ENCODE results near the gene CEPT1. TPM values are rescaled to one million over a fixed set of nuclear protein-coding genes. Genes with fewer than 3 reads are reported as not detected.
"Not testable (repeated sequence)": the region's sequence is repeated elsewhere in the genome, so short reads cannot be mapped to it uniquely, and the experiment has no call there.

The CEPT1 gene
- total RNA-seq, result 87.7 TPM
- 20.4 TPM for polyA plus RNA-seq

DNA sequence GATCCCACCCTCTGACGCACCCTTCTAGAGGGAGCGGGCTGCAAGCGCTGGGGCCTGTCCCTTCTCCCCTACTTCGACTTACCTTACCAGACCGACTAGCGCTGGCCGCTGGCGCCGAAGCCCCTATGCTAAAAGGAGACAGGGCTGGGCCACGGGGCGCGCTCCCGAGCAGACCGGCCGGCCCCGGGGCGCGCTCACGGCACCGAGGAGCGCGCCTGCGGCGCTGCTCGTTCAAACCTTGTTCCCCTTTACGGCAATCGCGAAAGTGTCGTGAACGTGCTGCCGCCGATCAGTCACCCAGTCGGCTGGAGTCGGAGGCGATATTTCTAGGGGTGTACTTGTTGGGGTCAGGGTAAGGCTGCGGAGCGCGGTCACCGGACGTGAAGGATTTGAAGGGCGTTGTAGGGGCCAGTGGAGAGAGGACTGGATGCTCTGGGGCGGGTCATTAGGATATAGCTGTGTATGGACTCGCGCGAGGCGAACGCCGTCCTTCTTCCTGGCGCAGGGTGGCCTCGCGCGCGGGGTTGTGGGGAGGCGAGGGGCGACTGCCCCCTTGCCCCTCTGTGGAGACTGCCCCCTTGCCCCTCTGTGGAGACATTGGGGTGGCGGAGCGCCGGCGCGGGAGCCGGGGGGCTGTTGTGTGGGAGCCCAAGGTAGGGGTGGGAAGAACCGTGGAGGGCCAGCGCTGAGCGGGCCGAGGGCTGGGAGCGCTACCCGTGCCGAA, at the start of gene CEPT1, which contains the start of gene DRAM2:
Gene CEPT1, plus strand, starts transcription at position 268 of the 724 bp plus-strand sequence. CDS start 7,492 bp downstream, outside the sequence.
Gene DRAM2, minus strand, starts transcription at position 138 of the 724 bp plus-strand sequence. CDS start 8,539 bp downstream, outside the sequence.
- no peaks in the 10 kb centered on the region for H3K36me3 ChIP-seq (ENCODE audit: insufficient read depth)
- H3K27ac ChIP-seq (ENCODE audit: low read depth), result peak within 1 kb of the TSS; percentile 93
- under 1% methylated on average over 68 of the region's 68 CpGs for WGBS
- peak; percentile 86 for DNase-seq (ENCODE audit: extremely low spot score)
- H3K4me3 ChIP-seq (ENCODE audit: low read depth, low read length), result peak within 1 kb of the TSS; percentile 91
- no peaks in the 10 kb centered on the region for H3K4me1 ChIP-seq (ENCODE audit: insufficient read depth)

DNA sequence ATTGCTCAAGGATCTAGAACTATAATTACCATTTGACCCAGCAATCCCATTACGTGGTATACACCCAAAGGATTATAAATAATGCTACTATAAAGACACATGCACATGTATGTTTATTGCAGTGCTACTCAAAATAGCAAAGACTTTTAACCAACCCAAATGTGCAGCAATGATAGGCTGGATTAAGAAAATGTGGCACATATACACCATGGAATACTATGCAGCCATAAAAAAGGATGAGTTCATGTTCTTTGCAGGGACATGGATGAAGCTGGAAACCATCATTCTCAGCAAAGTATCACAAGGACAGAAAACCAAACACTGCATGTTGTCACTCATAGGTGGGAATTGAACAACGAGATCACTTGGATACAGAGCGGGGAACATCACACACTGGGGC, 44.6 kb upstream of the CEPT1 start:
- 89% methylated on average over 3 of the region's 3 CpGs for WGBS
- not testable (repeated sequence) for H3K27ac ChIP-seq (ENCODE audit: low read depth); DNase-seq (ENCODE audit: extremely low spot score); H3K4me3 ChIP-seq (ENCODE audit: low read depth, low read length); H3K36me3 ChIP-seq (ENCODE audit: insufficient read depth); H3K4me1 ChIP-seq (ENCODE audit: insufficient read depth)

DNA sequence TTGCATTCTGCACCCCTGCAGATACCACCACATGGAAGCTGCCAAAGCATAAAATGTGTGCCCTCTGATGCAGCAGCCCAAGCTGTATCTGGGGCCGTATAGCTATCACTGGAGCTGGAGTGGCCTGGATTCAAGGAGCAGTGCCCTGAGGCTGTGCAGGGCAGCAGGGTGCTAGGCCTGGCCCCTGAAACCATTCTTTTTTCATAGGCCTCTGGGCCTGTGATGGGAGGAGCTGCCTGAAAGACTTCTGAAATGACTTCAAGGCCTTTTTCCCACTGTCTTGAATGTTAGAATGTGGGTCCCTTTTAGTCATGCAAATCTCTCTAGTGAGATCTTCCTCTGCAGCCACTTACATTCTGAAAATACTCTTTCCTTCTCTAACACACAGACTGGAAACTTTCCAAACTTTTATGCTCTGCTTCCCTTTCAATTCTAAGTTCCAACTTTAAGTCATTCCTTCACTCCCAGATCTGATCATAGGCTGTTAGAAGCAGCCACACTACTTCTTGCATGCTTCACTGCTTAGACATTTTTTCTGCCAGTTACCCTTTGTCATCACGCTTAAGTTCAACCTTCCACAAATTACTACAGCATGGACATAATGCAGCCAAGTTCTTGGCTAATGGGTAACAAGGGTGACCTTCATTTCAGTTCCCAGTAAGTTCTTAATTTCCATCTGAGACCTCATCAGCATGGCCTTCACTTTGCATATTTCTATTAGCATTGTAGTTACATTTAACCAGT, 42.5 kb upstream of the CEPT1 start:
- 85% methylated on average over 2 of the region's 2 CpGs for WGBS
- no peak overlapping the region for H3K4me3 ChIP-seq (ENCODE audit: low read depth, low read length)
- H3K4me1 ChIP-seq (ENCODE audit: insufficient read depth), result no peaks in the 10 kb centered on the region
- no peaks in the 10 kb centered on the region for H3K36me3 ChIP-seq (ENCODE audit: insufficient read depth)
- DNase-seq (ENCODE audit: extremely low spot score), result no peak
- H3K27ac ChIP-seq (ENCODE audit: low read depth), result no peak overlapping the region

DNA sequence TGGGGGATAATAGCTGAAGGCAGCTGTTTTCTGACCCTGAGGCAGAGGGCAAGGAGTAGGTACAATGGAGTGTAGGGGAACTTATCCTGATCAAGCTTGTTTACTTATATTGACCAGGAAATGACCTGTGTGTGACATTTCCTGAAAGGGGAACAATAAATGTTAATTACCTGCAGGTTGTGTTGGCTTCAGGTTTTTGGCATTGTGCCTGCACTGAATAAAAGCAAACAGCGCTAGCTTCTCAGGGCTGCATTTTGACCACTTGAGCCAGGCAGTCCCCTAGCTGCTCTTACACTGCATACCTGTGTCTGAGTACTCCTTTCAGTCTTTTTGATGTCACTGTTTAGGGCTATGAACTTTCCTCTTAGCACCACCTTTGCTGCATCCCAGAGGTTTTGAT, 40.7 kb upstream of the CEPT1 start:
- DNase-seq (ENCODE audit: extremely low spot score), result no peak
- 88% methylated on average over 1 of the region's 1 CpG for WGBS
- Histone ChIP-seq H3K4me3 (ENCODE audit: low read depth, low read length) (no peak overlapping the region), H3K27ac (ENCODE audit: low read depth) (no peak overlapping the region), H3K36me3 (ENCODE audit: insufficient read depth) (no peaks in the 10 kb centered on the region), H3K4me1 (ENCODE audit: insufficient read depth) (no peaks in the 10 kb centered on the region)

DNA sequence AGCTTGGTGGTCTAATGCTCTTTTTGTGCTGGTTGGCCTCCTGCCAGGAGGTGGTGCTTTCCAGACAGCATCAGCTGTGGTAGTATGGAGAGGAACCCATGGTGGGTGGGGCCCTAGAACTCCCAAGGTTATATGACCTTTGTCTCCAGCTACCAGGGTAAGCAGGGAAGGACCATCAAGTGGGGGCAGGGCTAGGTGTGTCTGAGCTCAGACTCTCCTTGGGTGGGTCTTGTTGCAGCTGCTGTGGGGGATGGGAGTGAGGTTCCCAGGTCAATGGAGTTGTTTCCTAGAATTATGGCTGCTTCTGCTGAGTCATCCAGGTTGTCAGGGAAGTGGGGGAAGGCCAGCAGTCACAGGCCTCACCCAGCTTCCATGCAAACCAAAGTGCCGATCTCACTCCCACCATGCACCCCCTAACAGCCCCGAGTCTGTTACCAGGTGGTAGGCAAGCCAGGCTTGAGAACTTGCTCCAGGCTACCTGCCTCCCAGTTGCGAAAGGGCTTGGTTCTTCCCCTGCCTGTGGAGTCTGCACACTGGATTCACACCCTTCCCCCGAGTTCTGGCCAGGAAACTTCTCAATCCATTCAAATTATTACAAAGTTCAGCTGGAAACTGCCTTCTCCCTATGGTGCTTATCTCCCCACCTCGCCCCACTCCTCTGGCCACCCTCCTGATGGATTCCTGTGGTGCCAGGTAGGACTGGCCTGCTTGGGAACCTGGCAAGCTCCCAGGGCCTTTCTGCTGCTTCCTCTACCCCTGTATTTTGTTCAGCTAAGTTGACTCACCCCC, 38.0 kb upstream of the CEPT1 start:
- DNase-seq (ENCODE audit: extremely low spot score), result no peak
- no peaks in the 10 kb centered on the region for H3K36me3 ChIP-seq (ENCODE audit: insufficient read depth)
- no peak overlapping the region for H3K27ac ChIP-seq (ENCODE audit: low read depth)
- H3K4me3 ChIP-seq (ENCODE audit: low read depth, low read length), result no peak overlapping the region
- no peaks in the 10 kb centered on the region for H3K4me1 ChIP-seq (ENCODE audit: insufficient read depth)
- 84% methylated on average over 5 of the region's 5 CpGs for WGBS

DNA sequence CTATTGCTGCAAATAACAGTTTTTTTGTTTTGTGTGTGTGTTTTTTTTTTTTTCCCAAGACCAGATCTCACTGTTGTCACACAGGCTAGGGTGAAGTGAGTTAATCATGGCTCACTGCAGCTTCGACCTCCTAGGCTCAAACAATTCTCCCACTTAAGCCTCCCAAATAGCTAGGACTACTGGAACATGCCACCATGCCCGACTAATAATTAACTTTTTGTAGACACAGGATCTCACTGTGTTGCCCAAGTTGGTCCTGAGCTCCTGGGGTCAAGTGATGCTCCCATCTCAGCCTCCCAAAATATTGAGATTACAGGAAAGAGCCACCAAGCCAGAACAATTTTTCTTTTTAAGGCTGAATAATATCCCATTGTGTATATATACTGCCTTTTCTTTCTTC, 35.0 kb upstream of the CEPT1 start:
- H3K4me3 ChIP-seq (ENCODE audit: low read depth, low read length), result no peak overlapping the region
- H3K36me3 ChIP-seq (ENCODE audit: insufficient read depth), result no peaks in the 10 kb centered on the region
- no peak overlapping the region for H3K27ac ChIP-seq (ENCODE audit: low read depth)
- 87% methylated on average over 2 of the region's 2 CpGs for WGBS
- no peaks in the 10 kb centered on the region for H3K4me1 ChIP-seq (ENCODE audit: insufficient read depth)
- DNase-seq (ENCODE audit: extremely low spot score), result no peak

DNA sequence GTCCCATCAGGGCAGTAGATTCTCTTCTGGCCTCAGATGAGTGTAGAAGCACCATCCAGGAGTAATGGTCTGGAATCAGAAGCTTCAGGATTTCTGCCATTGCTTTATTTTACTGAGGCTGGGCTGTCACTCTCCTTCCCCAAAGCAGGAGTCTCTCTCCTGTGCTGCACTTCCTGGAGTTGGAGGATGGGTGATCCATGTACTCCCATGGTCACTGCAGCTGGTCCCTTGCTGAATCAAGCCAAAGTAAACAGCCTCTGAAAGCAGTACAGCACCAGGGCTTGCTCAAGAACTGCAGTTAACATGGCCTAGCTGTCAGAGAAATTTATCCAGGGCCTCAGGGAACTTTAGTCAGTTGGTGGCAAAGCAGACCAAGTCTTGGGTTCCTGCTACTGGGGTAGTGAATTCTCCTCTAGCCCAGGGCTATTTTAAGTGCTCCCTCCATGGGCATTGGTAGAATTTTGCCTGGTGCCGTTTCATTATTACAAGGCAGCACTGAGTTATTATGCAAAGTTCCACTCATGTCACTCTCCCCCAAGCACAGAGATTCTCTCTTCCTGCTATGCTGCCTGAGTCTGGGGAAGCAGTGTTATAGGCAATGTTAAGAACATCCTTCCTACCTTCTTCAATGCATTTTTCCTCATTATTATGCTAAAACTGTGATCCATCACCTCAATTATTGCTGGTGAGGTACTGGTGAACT, 29.7 kb upstream of the CEPT1 start:
- H3K36me3 ChIP-seq (ENCODE audit: insufficient read depth), result peaks cover 2% of the 10 kb centered on the region
- 98% methylated on average over 1 of the region's 1 CpG for WGBS
- no peaks in the 10 kb centered on the region for H3K4me1 ChIP-seq (ENCODE audit: insufficient read depth)
- DNase-seq (ENCODE audit: extremely low spot score), result no peak
- no peak overlapping the region for H3K4me3 ChIP-seq (ENCODE audit: low read depth, low read length)
- H3K27ac ChIP-seq (ENCODE audit: low read depth), result no peak overlapping the region

DNA sequence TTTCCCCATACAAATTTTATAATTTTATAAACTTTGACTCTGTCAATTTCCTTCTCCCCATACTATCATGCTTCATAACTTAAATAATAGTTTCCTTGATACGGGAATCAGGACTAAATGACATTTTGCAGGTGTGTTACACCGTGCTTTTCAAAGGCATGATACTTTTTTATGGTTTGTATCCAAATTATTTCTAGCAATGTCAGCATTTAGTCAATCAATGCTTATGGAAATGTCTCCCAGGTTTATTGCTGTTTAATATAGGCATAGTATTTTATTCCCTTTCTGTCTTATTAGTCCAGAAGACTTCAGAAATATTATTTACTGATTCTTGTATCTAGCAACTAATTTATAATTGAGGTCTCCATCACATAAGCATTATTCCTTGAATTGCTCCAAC, 23.5 kb upstream of the CEPT1 start:
- no peak for DNase-seq (ENCODE audit: extremely low spot score)
- Histone ChIP-seq H3K36me3 (ENCODE audit: insufficient read depth) (peaks cover 2% of the 10 kb centered on the region), H3K27ac (ENCODE audit: low read depth) (no peak overlapping the region), H3K4me1 (ENCODE audit: insufficient read depth) (no peaks in the 10 kb centered on the region), H3K4me3 (ENCODE audit: low read depth, low read length) (no peak overlapping the region)
- 96% methylated on average over 2 of the region's 2 CpGs for WGBS

DNA sequence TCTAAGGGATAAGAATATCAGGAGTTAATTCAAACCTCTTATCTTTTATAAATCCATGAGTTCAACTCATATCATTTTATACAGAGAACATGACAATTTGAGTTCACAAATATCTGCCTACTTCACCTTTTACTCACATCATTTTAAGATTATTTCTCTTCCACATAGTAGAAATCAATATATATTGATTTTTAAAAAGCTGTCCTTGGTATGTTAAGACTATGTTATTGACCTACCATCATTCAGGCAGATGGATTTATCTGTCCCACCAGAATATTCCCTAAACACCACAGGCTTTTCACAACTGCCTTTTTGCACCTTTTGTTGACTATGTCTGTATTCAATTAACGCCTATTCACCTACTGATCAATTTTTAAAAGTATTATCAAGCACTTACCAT, 13.7 kb upstream of the CEPT1 start:
- 100% methylated on average over 1 of the region's 1 CpG for WGBS
- Histone ChIP-seq H3K36me3 (ENCODE audit: insufficient read depth) (peaks cover 4% of the 10 kb centered on the region), H3K27ac (ENCODE audit: low read depth) (no peak overlapping the region), H3K4me3 (ENCODE audit: low read depth, low read length) (no peak overlapping the region), H3K4me1 (ENCODE audit: insufficient read depth) (no peaks in the 10 kb centered on the region)
- no peak for DNase-seq (ENCODE audit: extremely low spot score)

DNA sequence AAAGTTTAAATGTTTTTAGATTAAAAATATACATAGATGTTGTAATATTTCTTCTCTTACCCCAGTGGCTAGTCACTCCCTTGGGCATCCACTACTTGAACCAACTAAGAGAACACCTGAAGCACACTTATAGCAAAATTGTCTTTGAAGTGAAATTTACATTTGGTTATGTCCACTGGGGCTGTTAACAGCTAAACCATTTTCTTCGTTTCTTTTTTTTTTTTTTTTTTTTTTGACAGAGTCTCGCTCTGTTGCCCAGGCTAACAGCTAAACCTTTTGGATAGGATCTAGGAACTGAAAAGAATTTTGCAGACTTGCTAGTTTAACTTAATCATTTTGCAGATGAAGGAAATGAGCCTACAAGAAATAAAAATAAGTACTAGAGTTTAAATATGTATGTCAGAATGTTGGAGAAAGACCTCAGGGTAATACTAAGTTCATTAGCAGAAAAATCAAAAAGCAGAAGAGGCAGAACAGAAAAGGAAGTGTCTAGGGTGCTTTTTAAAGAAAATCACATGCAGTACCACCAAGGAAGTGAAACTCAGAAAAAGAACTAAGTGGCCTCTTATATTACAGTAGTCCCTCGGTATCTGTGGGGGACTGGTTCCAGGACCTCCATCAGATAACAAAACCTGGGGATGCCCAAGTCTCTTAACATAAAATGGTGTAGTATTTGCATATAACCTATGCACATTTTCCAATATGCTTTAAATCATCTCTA, 11.9 kb upstream of the CEPT1 start:
- H3K36me3 ChIP-seq (ENCODE audit: insufficient read depth), result peaks cover 6% of the 10 kb centered on the region
- H3K27ac ChIP-seq (ENCODE audit: low read depth), result no peak overlapping the region
- no peak for DNase-seq (ENCODE audit: extremely low spot score)
- no peaks in the 10 kb centered on the region for H3K4me1 ChIP-seq (ENCODE audit: insufficient read depth)
- no peak overlapping the region for H3K4me3 ChIP-seq (ENCODE audit: low read depth, low read length)
- WGBS, result 92% methylated on average over 3 of the region's 3 CpGs

DNA sequence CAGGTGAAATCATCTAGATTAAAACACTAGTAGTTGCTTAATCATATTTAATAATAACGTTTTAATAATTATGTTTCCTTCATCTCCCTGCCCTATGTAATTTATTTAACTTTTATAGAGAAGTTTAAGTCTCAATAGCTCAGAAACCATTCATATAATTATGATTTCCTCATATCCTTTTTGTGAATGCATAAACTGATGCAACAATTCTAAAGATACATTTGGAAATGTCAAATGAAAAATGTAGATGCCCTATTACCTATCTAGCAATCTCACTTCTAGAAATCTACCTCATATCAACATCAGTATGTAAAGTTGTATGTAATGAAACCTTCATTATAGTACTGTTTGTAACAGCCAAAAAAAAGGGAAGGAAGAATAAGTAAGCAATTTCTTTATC, 10.6 kb upstream of the CEPT1 start:
- 78% methylated on average over 1 of the region's 1 CpG for WGBS
- Histone ChIP-seq H3K4me1 (ENCODE audit: insufficient read depth) (no peaks in the 10 kb centered on the region), H3K4me3 (ENCODE audit: low read depth, low read length) (no peak overlapping the region), H3K36me3 (ENCODE audit: insufficient read depth) (peaks cover 2% of the 10 kb centered on the region), H3K27ac (ENCODE audit: low read depth) (no peak overlapping the region)
- DNase-seq (ENCODE audit: extremely low spot score), result no peak

DNA sequence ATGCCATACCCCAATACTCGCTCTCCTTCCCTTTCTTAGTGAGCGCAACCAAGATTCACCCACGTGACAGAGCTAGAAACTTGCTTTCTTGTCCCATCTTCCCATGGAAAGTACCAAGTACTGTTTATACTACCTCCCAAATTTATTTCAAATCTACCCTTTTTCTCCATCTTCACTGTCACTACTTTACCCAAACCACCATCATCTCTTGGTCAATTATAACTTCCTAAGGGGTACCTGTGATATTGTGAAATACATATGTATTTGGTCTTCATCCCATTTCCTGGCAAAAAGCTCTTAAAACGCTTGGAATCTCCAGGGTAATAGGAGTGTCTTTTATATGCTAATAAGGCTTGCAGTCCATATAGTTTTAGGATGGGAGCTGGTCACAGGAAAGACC, 8.3 kb upstream of the CEPT1 start:
- 87% methylated on average over 4 of the region's 4 CpGs for WGBS
- DNase-seq (ENCODE audit: extremely low spot score), result no peak
- peaks cover 2% of the 10 kb centered on the region for H3K36me3 ChIP-seq (ENCODE audit: insufficient read depth)
- H3K27ac ChIP-seq (ENCODE audit: low read depth), result no peak overlapping the region
- no peak overlapping the region for H3K4me3 ChIP-seq (ENCODE audit: low read depth, low read length)
- no peaks in the 10 kb centered on the region for H3K4me1 ChIP-seq (ENCODE audit: insufficient read depth)

DNA sequence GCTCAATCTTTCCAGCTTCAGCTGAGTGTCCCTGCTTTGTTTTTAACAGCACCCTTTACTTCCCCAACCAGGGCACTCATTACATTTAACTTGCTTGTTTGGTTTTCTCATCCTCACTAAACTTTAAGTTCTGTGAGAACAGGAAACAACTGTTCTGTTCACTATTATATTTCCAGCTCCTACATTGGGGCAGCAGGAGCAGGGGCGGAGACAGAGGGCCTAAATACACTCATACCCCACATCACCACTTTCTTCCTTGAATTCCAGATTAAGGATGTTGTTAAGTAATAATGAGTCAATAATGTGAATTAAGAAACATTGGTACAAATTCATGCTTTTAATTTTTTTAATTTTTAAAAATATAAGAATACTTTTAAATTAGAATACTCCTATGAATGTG, 6.2 kb upstream of the CEPT1 start:
- no peak overlapping the region for H3K4me3 ChIP-seq (ENCODE audit: low read depth, low read length)
- H3K4me1 ChIP-seq (ENCODE audit: insufficient read depth), result no peaks in the 10 kb centered on the region
- no peak for DNase-seq (ENCODE audit: extremely low spot score)
- WGBS, result 90% methylated on average over 1 of the region's 1 CpG
- no peak overlapping the region for H3K27ac ChIP-seq (ENCODE audit: low read depth)
- peaks cover 2% of the 10 kb centered on the region for H3K36me3 ChIP-seq (ENCODE audit: insufficient read depth)

Data from urinary bladder (tissue), 4 donors.